NCI-H2196 (cell line): ENCODE measurements around the gene TBC1D8.

Experiments used
- DNase-seq: peaks from one replicate; lab custom pipeline; 2025; ENCODE audit not compliant: unreplicated experiment; lab: John Stamatoyannopoulos, UW

TBC1D8 gene

DNA sequence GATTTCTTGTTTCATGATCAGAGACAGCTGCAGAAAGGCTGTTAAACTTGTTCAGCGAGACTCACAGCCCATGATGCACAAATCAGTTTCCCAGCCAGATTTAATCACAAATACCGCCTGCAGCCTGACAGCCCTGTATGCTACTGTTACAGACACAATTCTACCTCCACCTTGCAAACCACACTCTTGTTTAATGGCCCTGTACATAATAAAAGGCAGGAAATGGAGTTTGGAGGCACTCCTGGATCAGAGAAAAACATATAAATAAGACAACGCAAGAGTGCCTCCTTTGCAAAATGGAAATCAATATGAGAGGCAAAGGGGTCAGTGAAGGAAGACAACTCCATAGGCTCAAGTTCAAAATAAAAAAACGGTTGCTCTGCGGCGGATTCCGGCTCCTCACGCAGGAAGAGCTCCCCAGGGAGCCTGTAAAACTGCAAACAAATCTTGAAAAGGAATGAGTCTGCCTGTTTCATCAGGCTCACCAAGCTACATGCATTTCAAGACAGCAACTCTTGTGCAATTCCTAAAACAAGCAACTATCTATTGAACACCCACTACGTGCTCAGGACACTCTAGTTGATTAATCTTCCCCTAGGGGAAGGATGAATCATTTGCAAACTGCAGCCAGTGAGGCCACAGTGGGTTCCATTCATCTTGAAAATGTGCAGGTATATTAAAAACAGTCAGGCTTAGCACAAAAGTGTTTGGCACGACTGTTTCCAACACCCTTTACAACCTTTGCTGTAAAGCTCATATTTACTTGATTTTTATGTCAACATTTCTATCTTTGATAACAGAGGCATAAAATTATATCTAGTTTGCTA, 37.5 kb downstream of the TBC1D8 start:
- DNase-seq: peak; percentile 63

- DNase-seq: no peak
Measured at GRCh38 chr2:101112772-101113157, 38.4 kb downstream of the TBC1D8 start.

GRCh38 chr2:101111917-101112771, 39.0 kb downstream of the TBC1D8 start:
- DNase-seq: no peak

- DNase-seq: no peak
Measured at GRCh38 chr2:101111262-101111838, 39.8 kb downstream of the TBC1D8 start.

DNA sequence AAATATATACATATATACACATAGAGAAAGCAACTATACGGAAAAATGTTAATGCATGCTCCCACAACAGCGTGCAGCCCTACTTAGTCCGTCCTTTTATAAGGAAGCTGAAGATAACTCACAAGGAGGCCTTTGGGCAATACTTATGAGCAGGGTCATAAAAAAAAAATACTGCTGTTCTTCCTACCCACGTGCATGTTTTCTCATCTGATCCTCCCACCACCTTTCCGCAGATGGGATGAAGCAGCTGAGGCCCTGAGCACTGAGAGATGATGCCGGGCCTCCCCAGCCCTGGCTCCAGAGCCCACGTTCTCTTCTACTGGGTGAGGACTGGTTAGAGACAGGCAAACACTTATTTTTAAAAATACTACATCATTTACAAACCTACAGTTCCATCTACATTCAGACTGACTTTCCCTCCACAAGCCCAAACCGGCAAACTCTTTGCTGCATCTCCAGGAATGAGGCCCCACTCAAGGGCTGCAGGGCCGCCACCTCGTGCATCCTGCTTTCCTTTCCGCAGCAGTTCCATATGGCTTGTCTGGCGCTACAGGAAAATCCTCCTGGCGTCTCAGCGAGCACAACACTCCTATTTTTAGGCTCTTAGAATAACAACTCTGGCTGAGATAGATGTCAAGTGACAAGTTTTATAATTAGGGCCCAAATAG, 41.6 kb downstream of the TBC1D8 start:
- DNase-seq: no peak

DNA sequence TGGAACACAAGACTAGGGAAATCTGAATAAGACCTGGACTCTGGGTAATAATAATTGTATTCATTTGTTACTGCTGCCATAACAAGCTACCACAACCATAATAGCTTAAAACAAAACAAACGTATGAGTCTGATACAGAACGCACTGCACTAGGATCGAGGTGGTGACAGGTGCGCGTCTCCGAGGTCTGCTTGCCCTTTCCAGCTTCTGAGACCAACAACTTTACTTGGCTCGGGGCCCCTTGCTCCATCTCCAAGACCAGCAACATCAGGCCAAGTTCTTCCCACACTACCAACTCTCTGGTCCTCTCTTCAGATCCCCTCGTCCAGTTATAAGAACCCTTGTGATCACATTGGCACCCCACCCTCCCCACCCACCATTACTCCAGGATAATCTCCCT, 42.8 kb downstream of the TBC1D8 start:
- DNase-seq: no peak

- no peak for DNase-seq
Measured at GRCh38 chr2:101107241-101107640, 43.9 kb downstream of the TBC1D8 start.

DNA sequence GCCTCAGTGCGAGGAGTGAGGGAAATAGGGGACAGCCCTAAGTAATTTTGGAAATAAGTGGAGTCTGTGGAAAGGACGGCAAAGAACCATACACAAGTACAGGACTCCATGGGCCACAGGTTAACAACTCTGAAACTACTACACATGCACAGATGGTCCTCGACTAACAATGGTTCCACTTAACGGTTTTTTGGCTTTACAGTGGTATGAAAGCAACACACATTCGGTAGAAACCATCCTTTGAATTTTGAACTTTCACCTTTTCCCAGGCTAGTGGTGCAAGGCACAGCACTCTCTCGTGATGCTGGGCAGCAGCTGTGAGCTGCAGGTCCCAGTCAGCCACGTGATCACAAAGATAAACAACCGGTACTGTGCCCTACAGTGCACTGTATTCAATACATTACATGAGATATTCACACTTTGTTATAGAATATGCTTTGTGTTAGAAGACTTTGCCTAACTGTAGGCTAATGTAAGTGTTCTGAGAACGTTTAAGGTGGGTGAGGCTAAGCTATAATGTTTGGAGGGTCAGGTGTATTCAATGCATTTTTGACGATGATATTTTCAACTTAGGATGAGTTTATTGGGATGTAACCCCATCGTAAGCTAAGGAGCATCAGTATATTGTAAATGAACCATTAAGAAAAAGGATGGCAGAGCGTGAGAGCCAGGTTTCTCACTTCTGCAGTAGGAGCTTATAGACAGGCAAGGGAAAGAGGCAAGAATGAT, 44.6 kb downstream of the TBC1D8 start:
- no peak for DNase-seq

DNA sequence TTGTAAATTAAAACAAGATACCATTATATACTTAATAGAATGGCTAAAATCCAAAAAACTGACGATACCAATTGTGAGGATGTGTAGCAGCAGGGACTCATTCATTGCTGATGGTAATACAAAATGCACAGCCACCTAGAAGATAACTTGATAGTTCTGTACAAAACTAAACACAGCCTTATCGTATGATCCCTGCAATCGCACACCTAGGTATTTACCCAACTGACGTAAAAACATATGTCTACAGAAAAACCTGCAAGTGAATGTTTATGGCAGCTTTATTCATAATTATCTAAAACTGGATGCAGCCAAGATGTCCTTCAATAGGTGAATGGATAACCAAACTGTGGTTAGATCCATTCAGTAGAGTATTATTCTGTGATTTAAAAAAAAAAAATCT, 45.5 kb downstream of the TBC1D8 start:
- no peak for DNase-seq

DNA sequence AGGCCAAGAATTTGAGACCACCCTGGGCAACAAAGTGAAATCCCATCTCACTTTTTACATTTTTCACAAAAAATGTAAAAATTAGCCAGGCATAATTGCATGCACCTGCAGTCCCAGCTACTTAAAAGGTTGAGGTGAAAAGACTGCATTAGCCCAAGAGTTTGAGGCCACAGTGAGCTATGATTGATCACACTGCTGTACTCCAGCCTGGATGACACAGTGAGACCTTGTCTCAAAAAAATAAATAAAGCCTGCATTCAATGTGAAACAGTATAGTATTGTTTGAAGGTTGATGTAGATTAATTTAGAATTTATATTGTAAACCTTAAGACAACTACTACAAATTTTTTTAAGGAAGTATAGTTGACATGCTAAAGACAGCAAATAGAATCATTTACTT, 53.5 kb downstream of the TBC1D8 start:
- DNase-seq: no peak

DNA sequence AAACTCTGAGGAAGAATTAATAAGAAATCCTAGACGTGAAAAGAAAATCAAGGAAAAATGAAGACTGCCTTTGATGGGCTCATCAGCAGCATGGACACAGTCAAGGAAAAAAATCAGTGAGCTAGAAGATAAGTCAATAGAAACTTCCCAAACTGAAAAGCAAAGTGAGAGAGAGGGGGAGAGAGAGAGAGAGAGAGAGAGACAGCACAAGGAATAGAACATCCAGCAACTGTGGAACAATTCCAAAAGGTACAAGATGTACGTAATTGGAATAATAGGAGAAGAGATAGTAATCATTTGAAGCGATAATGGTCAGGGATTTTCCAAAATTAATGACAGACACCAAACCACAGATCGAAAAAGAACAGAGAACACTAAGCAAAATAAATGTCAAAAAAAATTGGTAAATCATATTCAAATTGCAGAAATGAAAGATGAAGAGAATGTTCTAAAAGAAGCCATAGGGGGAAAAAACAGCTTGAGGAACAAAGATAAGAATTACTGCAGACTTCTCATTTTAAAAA, 54.5 kb downstream of the TBC1D8 start:
- DNase-seq: no peak

- no peak for DNase-seq
Measured at GRCh38 chr2:101094351-101094750, 56.8 kb downstream of the TBC1D8 start.

DNA sequence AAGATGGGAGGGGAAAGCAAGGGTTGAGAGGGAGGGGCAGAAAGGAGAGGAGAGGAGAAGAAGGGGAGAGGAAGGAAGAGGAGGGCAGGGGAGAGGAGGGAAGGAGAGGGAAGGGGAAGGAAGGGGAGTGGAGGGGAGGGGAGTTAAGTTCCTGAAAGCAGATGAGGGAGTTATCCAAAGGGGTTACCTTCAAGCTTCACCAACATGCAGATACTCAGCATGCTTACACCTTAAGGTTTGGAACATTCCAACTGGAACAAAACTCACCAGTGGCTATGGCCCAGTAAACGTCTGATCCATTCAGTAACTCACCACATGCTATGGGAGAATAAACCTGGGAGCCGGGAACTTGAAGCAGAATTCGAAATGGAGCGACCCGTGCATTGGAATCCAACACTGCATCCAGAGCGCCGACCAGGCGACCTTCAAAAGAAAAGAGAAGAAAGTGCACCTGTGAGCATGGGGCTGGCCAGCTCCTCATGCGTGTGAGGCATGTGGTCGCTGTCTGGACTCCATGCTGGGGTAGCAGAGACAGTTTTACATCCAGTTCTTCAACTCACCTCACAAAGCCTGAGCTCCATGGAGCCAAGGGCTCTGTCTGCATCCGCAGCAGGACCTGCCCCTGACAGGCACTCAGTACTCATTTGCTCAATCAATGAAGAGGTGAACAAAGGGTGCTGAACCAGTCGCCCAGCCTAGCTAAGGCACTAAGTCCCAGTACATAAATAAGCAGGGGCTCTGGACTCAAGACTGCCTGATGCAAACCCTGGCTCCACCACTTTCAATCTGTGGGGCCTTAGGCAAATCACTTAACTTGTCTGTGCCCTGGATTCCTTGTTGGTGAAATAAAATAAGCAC, 61.0 kb downstream of the TBC1D8 start:
- DNase-seq: no peak

DNA sequence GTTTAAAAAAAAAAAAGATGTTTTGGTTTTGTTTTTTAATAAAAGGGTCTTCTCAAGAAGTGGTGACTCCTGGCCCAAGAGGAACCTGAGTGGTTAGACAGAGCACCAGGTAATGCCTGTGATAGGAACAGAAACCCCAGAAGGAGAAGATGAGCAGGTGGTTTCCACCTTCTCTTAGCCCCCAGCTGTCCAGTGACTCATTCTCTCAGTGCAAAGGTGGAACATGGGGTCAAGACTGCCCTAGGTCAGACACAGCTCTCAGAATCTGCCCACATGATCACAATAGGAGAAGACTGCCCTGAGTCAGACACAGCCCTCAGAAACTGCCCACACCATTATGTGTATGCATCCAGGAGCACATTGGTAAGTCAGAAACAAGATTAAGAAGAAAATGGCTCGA, 61.8 kb downstream of the TBC1D8 start:
- DNase-seq: no peak

- no peak for DNase-seq
Measured at GRCh38 chr2:101087638-101088037, 63.5 kb downstream of the TBC1D8 start.

DNA sequence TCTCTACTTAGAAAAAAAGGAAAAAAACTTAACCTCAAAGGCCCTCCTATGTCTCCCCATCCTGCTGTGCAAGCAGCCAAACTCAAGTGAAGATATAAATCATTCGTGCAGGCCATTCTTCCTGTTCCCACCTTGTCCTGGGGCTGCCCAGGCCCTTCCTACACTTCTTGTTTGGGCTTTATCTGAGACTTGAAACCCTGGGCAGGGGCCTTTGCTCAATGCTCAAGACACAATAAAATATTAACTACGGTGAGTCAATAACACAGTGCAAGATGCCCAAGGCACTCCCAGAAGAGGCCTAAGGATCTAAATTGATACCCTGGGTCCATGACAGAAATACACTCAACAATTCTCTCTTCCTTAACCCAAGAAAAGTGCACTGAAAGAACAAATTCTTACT, 67.6 kb downstream of the TBC1D8 start:
- DNase-seq: no peak

GRCh38 chr2:101082998-101083397, 68.2 kb downstream of the TBC1D8 start:
- DNase-seq: no peak

- no peak for DNase-seq
Measured at GRCh38 chr2:101081375-101081907, 69.7 kb downstream of the TBC1D8 start.
